ENCODE data around the gene AUTS2. TPM values are rescaled to one million over a fixed set of nuclear protein-coding genes. Genes with fewer than 3 reads are reported as not detected.

Gene AUTS2
- total RNA-seq, 1 experiment from 2014 or later = 256 TPM

DNA sequence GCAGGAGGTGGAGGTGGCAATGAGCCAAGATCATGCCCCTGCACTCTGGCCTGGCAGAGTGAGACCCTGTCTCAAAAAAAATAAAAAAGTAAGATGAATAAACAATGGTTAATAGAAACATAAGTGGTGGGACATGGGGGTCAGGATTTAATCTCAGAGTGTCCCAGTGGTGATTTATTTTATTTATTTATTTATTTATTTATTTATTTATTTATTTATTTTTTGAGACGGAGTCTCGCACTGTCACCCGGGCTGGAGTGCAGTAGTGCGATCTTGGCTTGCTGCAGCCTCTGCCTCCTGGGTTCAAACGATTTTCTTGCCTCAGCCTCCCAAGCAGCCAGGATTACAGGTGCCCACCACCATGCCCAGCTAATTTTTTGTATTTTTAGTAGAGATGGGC, 1051.0 kb downstream of the AUTS2 start:
- no peak overlapping the region for H2AK5ac ChIP-seq (ENCODE audit: insufficient read length, low read length)
- Mint-ChIP-seq H3K27ac (peak overlapping the region in 1 of 3 experiments; percentile 33; a peak in 1 of 7 replicates), H3K4me1 (peaks cover 4 to 12% of the 10 kb centered on the region in 2 experiments; a peak in 3 of 4 replicates), H3K4me3 (no peak overlapping the region), H3K27me3 (ENCODE audit: low read depth) (peaks cover 2% of the 10 kb centered on the region), H3K36me3 (ENCODE audit: insufficient read depth in 1 of 3, low read depth in 3 of 3) (no peaks in the 10 kb centered on the region), H3K9me3 (no peaks in the 10 kb centered on the region)
- no peak overlapping the region for H4K91ac ChIP-seq (ENCODE audit: insufficient read length, low read depth, low read length)
- no peak overlapping the region for H3K4me2 ChIP-seq (ENCODE audit: insufficient read depth, insufficient read length, low read length)
- H2BK120ac ChIP-seq (ENCODE audit: low read depth, low read length, poor library complexity, severe bottlenecking) = no peak overlapping the region
- H3K79me1 ChIP-seq (ENCODE audit: insufficient read depth, low read depth, low read length, poor library complexity, severe bottlenecking) = no peaks in the 10 kb centered on the region
- no peak overlapping the region for H2BK20ac ChIP-seq (ENCODE audit: low read depth, low read length, poor library complexity, severe bottlenecking)
- H4K5ac ChIP-seq (ENCODE audit: insufficient read length, low read depth, low read length) = no peak overlapping the region
- no peaks in the 10 kb centered on the region for H3K23me2 ChIP-seq (ENCODE audit: insufficient read length, low read depth, low read length, poor library complexity, severe bottlenecking)
- H2BK15ac ChIP-seq (ENCODE audit: low read depth, low read length) = no peak overlapping the region
- H3K18ac ChIP-seq (ENCODE audit: insufficient read length, low read depth, low read length) = no peak overlapping the region
- H2BK12ac ChIP-seq (ENCODE audit: insufficient read length, low read depth, low read length) = no peak overlapping the region
- H4K20me1 ChIP-seq (ENCODE audit: control insufficient read depth, insufficient read depth, insufficient read length) = no peaks in the 10 kb centered on the region
- H3K79me2 ChIP-seq (ENCODE audit: insufficient read depth, low read length) = no peaks in the 10 kb centered on the region
- TF ChIP-seq, protein P1, sequence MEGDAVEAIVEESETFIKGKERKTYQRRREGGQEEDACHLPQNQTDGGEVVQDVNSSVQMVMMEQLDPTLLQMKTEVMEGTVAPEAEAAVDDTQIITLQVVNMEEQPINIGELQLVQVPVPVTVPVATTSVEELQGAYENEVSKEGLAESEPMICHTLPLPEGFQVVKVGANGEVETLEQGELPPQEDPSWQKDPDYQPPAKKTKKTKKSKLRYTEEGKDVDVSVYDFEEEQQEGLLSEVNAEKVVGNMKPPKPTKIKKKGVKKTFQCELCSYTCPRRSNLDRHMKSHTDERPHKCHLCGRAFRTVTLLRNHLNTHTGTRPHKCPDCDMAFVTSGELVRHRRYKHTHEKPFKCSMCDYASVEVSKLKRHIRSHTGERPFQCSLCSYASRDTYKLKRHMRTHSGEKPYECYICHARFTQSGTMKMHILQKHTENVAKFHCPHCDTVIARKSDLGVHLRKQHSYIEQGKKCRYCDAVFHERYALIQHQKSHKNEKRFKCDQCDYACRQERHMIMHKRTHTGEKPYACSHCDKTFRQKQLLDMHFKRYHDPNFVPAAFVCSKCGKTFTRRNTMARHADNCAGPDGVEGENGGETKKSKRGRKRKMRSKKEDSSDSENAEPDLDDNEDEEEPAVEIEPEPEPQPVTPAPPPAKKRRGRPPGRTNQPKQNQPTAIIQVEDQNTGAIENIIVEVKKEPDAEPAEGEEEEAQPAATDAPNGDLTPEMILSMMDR (conservative IDR thresholded peaks at IDR 0.05) = no peak
- no peak overlapping the region for H2BK5ac ChIP-seq (ENCODE audit: insufficient read length, low read length)
- no peak for DNase-seq
- H3K27me3 ChIP-seq (ENCODE audit: insufficient read depth, low read length) = no peaks in the 10 kb centered on the region; the same call in 1 of the 2 replicates
- H3K4me1 ChIP-seq (ENCODE audit: insufficient read depth, low read length) = no peaks in the 10 kb centered on the region
- H3K4ac ChIP-seq (ENCODE audit: low read depth, low read length) = no peak overlapping the region
- H3K23ac ChIP-seq (ENCODE audit: insufficient read length, low read depth, low read length) = no peak overlapping the region
- no peak overlapping the region for H3T11ph ChIP-seq (ENCODE audit: low read length)
- no peak overlapping the region for H3K9ac ChIP-seq (ENCODE audit: extremely low read depth, insufficient read length, low read length)
- H3K14ac ChIP-seq (ENCODE audit: insufficient read depth, low read length) = no peak overlapping the region
- WGBS (ENCODE audit: extremely low coverage, insufficient read length, low lambda C conversion rate) = no CpG with 5 or more reads among the region's 5 CpGs
- no peak overlapping the region for H3K56ac ChIP-seq (ENCODE audit: insufficient read length, low read depth, low read length)
- H2AFZ ChIP-seq (ENCODE audit: low read length) = no peak overlapping the region
- H3K9me3 ChIP-seq (ENCODE audit: control insufficient read depth, low read depth, low read length) = no peaks in the 10 kb centered on the region
- H3K27ac ChIP-seq (ENCODE audit: insufficient read length, low read depth, low read length) = no peak overlapping the region
- no peak overlapping the region for H4K8ac ChIP-seq (replicated peaks; ENCODE audit: insufficient read length, low read depth, low read length)

Data from H9 (cell line).